A549 (cell line): ENCODE measurements around the gene SCAMP1. TPM values are rescaled to one million over a fixed set of nuclear protein-coding genes. Genes with fewer than 3 reads are reported as not detected.

ENCODE experiments used
- ATAC-seq, 2 experiments: fragments of 200-7000 bp in 1 of 2; fragments of >200 bp in 1 of 2; cut with Nextera tagmentation in 1 of 2; cut with Tn5 transposase in 1 of 2; 3 replicates each; pipeline versions ENCODE4 v1.8.0 to v1.9.1; 2018 to 2020; ENCODE audit warnings: mild to moderate bottlenecking in 1 of 2, moderate library complexity in 1 of 2
- CTCF ChIA-PET: fragments of 300-600 bp; sonication (Branson Sonifier 250); formaldehyde crosslinking; extraction: SDS; loops from one replicate; lab custom pipeline; 2021; ENCODE audit warnings: antibody characterized with exemption, inconsistent platforms; lab: Yijun Ruan, JAX
- POLR2A ChIA-PET: fragments of 350-600 bp; formaldehyde crosslinking; extraction: SDS; loops from one replicate; lab custom pipeline; 2021; ENCODE audit warnings: antibody characterized with exemption, inconsistent platforms; lab: Yijun Ruan, JAX
- DNase-seq, 2 experiments: peaks; one replicate each; pipeline versions ENCODE4 v3.0.0 to v3.0.0-alpha.2; 2011 to 2016; ENCODE audit warnings: low read depth in 1 of 2, low spot score in 1 of 2
- FAIRE-seq: peaks from 2 replicates; lab custom pipeline; 2011; peaks lifted over from hg19 to GRCh38; lab: Jason Lieb, UNC
- H3K27ac ChIP-seq, 2 experiments: fragments of >200 bp; sonication (Bioruptor Twin); formaldehyde crosslinking; 3 replicates each; pipeline ENCODE4 v1.5.1; 2016 to 2017
- H3K4me1 ChIP-seq: fragments of >200 bp; sonication (Bioruptor Twin); formaldehyde crosslinking; 3 replicates; pipeline ENCODE4 v1.6.1; 2016
- H3K4me2 ChIP-seq: fragments of >200 bp; sonication (Bioruptor Twin); formaldehyde crosslinking; 3 replicates; pipeline ENCODE4 v1.6.1; 2016
- H3K4me3 ChIP-seq: fragments of >200 bp; sonication (Bioruptor Twin); formaldehyde crosslinking; 3 replicates; pipeline ENCODE4 v1.5.1; 2016
- H3K9me3 ChIP-seq: fragments of >200 bp; sonication (Bioruptor Twin); formaldehyde crosslinking; 3 replicates; pipeline ENCODE4 v1.6.1; 2016
- CBX2 ChIP-seq: fragments of 200-600 bp; sonication (generic); IDR thresholded peaks from 2 replicates; pipeline ENCODE4 v1.6.1; 2016; ENCODE audit warnings: low read depth, mild to moderate bottlenecking, borderline replicate concordance
- CHD2 ChIP-seq: fragments of 150-350 bp; IDR thresholded peaks from 2 replicates; pipeline ENCODE4 v1.6.1; 2014; ENCODE audit warnings: low read length; ENCODE audit not compliant: partially characterized antibody
- EHF ChIP-seq: fragments of 250-450 bp; sonication (Bioruptor Pico); IDR thresholded peaks from 2 replicates; pipeline ENCODE4 v1.5.0; 2020; ENCODE audit warnings: mild to moderate bottlenecking
- ELK1 ChIP-seq: fragments of 150-350 bp; IDR thresholded peaks from 2 replicates; pipeline ENCODE4 v1.6.1; 2014; ENCODE audit warnings: low read depth, mild to moderate bottlenecking, low read length
- ESRRA ChIP-seq: fragments of 150-350 bp; IDR thresholded peaks from 2 replicates; pipeline ENCODE4 v1.6.1; 2014; ENCODE audit warnings: mild to moderate bottlenecking, low read length, borderline replicate concordance
- FOSB ChIP-seq: fragments of 250-450 bp; sonication (Bioruptor Pico); IDR thresholded peaks from 2 replicates; pipeline ENCODE4 v1.5.0; 2020; ENCODE audit warnings: mild to moderate bottlenecking, moderate library complexity
- FOSL2 ChIP-seq, 2 experiments: fragments of 450-650 bp in 1 of 2; fragments of >200 bp in 1 of 2; sonication (Bioruptor Twin) in 1 of 2; formaldehyde crosslinking; IDR thresholded peaks; 2 replicates each; pipeline versions ENCODE4 v1.5.0 to v1.6.1; 2016 to 2020; ENCODE audit warnings: mild to moderate bottlenecking in 1 of 2, moderate library complexity in 1 of 2
- FOXS1 ChIP-seq: fragments of 250-450 bp; sonication (Bioruptor Pico); IDR thresholded peaks from 2 replicates; pipeline ENCODE4 v1.5.0; 2020; ENCODE audit warnings: mild to moderate bottlenecking, moderate library complexity
- HDAC2 ChIP-seq: fragments of 200-600 bp; sonication (generic); IDR thresholded peaks from 2 replicates; pipeline ENCODE4 v1.6.1; 2016
- HEYL ChIP-seq: fragments of 250-450 bp; sonication (Bioruptor Pico); IDR thresholded peaks from 2 replicates; pipeline ENCODE4 v1.8.0; 2021; ENCODE audit warnings: mild to moderate bottlenecking, moderate library complexity
- HOXB5 ChIP-seq: fragments of 250-450 bp; sonication (Bioruptor Pico); IDR thresholded peaks from 2 replicates; pipeline ENCODE4 v1.5.0; 2020; ENCODE audit warnings: mild to moderate bottlenecking, moderate library complexity
- JUNB ChIP-seq: fragments of >200 bp; sonication (Bioruptor Twin); formaldehyde crosslinking; IDR thresholded peaks from 2 replicates; pipeline ENCODE4 v1.6.1; 2016
- KDM5A ChIP-seq: fragments of 200-600 bp; sonication (generic); IDR thresholded peaks from 2 replicates; pipeline ENCODE4 v1.6.1; 2016; ENCODE audit warnings: antibody characterized with exemption, mild to moderate bottlenecking
- MAFK ChIP-seq: fragments of 450-650 bp; IDR thresholded peaks from 2 replicates; pipeline ENCODE4 v1.6.1; 2014; ENCODE audit not compliant: partially characterized antibody
- MYC ChIP-seq: IDR thresholded peaks from 2 replicates; pipeline ENCODE4 v1.6.1; 2012; ENCODE audit warnings: mild to moderate bottlenecking, inconsistent platforms, low read length, improper control_type of control experiment, borderline replicate concordance
- NR3C1 ChIP-seq: fragments of >200 bp; sonication (Bioruptor Twin); formaldehyde crosslinking; IDR thresholded peaks from 3 replicates; pipeline ENCODE4 v1.6.1; 2017
- PHF8 ChIP-seq: fragments of 200-600 bp; sonication (generic); IDR thresholded peaks from 2 replicates; pipeline ENCODE4 v1.6.1; 2016; ENCODE audit warnings: low read depth, mild to moderate bottlenecking, antibody characterized with exemption, moderate library complexity, borderline replicate concordance
- POLR2A ChIP-seq: IDR thresholded peaks from 2 replicates; pipeline ENCODE4 v1.6.1; 2012; ENCODE audit warnings: mild to moderate bottlenecking, low read length
- RAD21 ChIP-seq, 2 experiments: fragments of >200 bp in 1 of 2; sonication (Bioruptor Twin) in 1 of 2; formaldehyde crosslinking in 1 of 2; IDR thresholded peaks in 1 of 2; conservative IDR thresholded peaks in 1 of 2; 2 replicates in 1 of 2; 3 replicates in 1 of 2; pipeline ENCODE4 v1.6.1; 2012 to 2018; ENCODE audit warnings: inconsistent platforms in 1 of 2
- RARB ChIP-seq: fragments of 250-450 bp; sonication (Bioruptor Pico); IDR thresholded peaks from 2 replicates; pipeline ENCODE4 v1.8.0; 2021; ENCODE audit warnings: mild to moderate bottlenecking, moderate library complexity
- RCOR1 ChIP-seq: fragments of 150-350 bp; IDR thresholded peaks from 2 replicates; pipeline ENCODE4 v1.6.1; 2014; ENCODE audit warnings: antibody characterized with exemption, low read length, low read depth
- REST ChIP-seq: fragments of 200-600 bp; sonication (generic); IDR thresholded peaks from 2 replicates; pipeline ENCODE4 v1.6.1; 2016; ENCODE audit warnings: antibody characterized with exemption, mild to moderate bottlenecking, moderate library complexity
- RNF2 ChIP-seq: fragments of 200-600 bp; sonication (generic); IDR thresholded peaks from 2 replicates; pipeline ENCODE4 v1.6.1; 2016; ENCODE audit warnings: low read depth, mild to moderate bottlenecking, antibody characterized with exemption, moderate library complexity, borderline replicate concordance
- SREBF2 ChIP-seq: fragments of 450-650 bp; IDR thresholded peaks from 2 replicates; pipeline ENCODE4 v1.6.1; 2014; ENCODE audit warnings: mild to moderate bottlenecking, moderate library complexity
- TP53 ChIP-seq: fragments of 250-450 bp; sonication (Bioruptor Pico); IDR thresholded peaks from 2 replicates; pipeline ENCODE4 v1.5.0; 2021; ENCODE audit warnings: mild to moderate bottlenecking, moderate library complexity
- ZC3H11A ChIP-seq: fragments of 450-650 bp; IDR thresholded peaks from 2 replicates; pipeline ENCODE4 v1.6.1; 2014; ENCODE audit warnings: antibody characterized with exemption, mild to moderate bottlenecking
- ZFP36 ChIP-seq: fragments of 450-650 bp; IDR thresholded peaks from 2 replicates; pipeline ENCODE4 v1.6.1; 2014; ENCODE audit warnings: borderline replicate concordance; ENCODE audit not compliant: partially characterized antibody
- WGBS: methylation state at CpG from one replicate; pipeline ENCODE4 v1.1.6; 2017; ENCODE audit errors: missing lambda C conversion rate; 5-methylcytosine and 5-hydroxymethylcytosine counted together
- polyA plus RNA-seq, 4 experiments: library from polyadenylated mRNA; depleted of rRNA in 3 of 4; stranded (reverse); fragments of >200 nt; fragmentation: RNase III in 1 of 4; extraction: RNeasy Plus Mini Kit Qiagen cat#74134 plus additional on column Dnase treatment in 1 of 4; gene quantifications; 2 replicates in 3 of 4; 3 replicates in 1 of 4; pipeline ENCODE4 v1.2.3, GENCODE V29; 2011 to 2017
- TF ChIP-seq, protein P1 (sequence below): IDR thresholded peaks from 2 replicates; pipeline ENCODE4 v1.6.1; 2012
- TF ChIP-seq, protein P2 (sequence below): fragments of >200 bp; sonication (Bioruptor Twin); formaldehyde crosslinking; IDR thresholded peaks from 3 replicates; pipeline ENCODE4 v1.6.1; 2016

The SCAMP1 gene
- polyA plus RNA-seq, 2 of the 4 experiments (the other 2 are of a cell fraction) = 23.8 to 42.2 TPM

GRCh38 chr5:78430866-78431265 is 70.4 kb downstream of the SCAMP1 start (continued):
- TF ChIP-seq ELK1 = no peak
- no peak for TF ChIP-seq RAD21 (conservative IDR thresholded peaks at IDR 0.05 in 1 of 2, IDR thresholded peaks at IDR 0.05 in 1 of 2)
- TF ChIP-seq FOSB (CRISPR knock-in tag) = no peak

- FAIRE-seq (no peak), ATAC-seq (no peak), DNase-seq (no peak)
- no peak overlapping the region for H3K27ac ChIP-seq
- ChIA-PET POLR2A (no interaction called here), CTCF (interaction anchor here (0.6 to 0.7 kb wide), 2 partner anchors 9 to 34 kb away, joined by 3 read pairs; no protein-coding TSS in a partner anchor)
- no peak overlapping the region for H3K4me2 ChIP-seq
- no peaks in the 10 kb centered on the region for H3K4me1 ChIP-seq
- TF ChIP-seq RNF2 (no peak), JUNB (no peak), ZC3H11A (no peak), CHD2 (no peak), HEYL (CRISPR knock-in tag) (no peak), SREBF2 (no peak), MAFK (no peak), ZFP36 (no peak), FOXS1 (CRISPR knock-in tag) (no peak), POLR2A (no peak), REST (no peak), CBX2 (no peak), FOSB (CRISPR knock-in tag) (no peak), KDM5A (no peak), RARB (CRISPR knock-in tag) (no peak), MYC (no peak)
- TF ChIP-seq, protein P1, sequence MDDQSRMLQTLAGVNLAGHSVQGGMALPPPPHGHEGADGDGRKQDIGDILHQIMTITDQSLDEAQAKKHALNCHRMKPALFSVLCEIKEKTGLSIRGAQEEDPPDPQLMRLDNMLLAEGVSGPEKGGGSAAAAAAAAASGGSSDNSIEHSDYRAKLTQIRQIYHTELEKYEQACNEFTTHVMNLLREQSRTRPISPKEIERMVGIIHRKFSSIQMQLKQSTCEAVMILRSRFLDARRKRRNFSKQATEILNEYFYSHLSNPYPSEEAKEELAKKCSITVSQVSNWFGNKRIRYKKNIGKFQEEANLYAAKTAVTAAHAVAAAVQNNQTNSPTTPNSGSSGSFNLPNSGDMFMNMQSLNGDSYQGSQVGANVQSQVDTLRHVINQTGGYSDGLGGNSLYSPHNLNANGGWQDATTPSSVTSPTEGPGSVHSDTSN = no peak
- H3K4me3 ChIP-seq = no peak overlapping the region
- H3K9me3 ChIP-seq = no peaks in the 10 kb centered on the region
Measured at GRCh38 chr5:78433972-78434371, 73.6 kb downstream of the SCAMP1 start.

DNA sequence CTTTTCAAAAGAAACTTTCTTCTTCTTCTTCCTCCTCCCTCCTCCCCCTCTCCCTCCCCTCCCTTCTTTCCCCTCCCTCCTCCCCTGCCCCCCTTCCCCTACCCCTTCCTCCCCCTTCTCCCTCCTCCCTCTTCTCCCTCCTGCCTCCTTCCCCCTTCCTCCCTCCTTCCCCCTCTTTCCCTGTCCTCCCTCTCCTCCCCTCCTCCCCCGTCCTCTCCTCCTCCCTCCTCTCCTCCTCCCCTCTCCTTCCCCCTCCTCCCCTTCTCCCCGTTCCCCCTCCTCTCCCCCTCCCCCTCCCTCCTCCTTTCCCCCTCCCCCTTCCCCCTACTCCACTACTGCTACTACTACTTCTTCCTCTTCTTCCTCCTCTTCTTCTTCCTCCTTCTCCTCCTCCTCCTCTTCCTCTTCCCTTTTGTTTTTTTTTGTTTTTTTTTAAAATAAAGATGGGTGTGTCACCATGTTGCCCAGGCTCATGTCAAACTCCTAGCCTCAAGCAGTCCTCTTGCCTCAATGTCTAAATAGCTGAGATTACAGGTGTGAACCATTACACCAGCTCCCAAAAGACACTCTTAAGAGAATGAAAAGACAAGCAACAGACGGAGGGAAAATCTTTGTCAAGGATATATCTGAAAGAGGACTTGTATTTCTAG is 87.5 kb downstream of the SCAMP1 start:
- DNase-seq (no peak), ATAC-seq (no peak), FAIRE-seq (no peak)
- TF ChIP-seq, protein P2, sequence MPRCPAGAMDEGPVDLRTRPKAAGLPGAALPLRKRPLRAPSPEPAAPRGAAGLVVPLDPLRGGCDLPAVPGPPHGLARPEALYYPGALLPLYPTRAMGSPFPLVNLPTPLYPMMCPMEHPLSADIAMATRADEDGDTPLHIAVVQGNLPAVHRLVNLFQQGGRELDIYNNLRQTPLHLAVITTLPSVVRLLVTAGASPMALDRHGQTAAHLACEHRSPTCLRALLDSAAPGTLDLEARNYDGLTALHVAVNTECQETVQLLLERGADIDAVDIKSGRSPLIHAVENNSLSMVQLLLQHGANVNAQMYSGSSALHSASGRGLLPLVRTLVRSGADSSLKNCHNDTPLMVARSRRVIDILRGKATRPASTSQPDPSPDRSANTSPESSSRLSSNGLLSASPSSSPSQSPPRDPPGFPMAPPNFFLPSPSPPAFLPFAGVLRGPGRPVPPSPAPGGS = no peak
- TF ChIP-seq ZC3H11A = no peak
- TF ChIP-seq TP53 (CRISPR knock-in tag) = no peak
- no peak for TF ChIP-seq HOXB5
- TF ChIP-seq PHF8 = no peak
- no peak for TF ChIP-seq HDAC2
- TF ChIP-seq EHF (CRISPR knock-in tag) = no peak
- TF ChIP-seq ESRRA = no peak
- TF ChIP-seq NR3C1 = no peak
- no peak for TF ChIP-seq CBX2
- no peak for TF ChIP-seq RCOR1
- no peak for TF ChIP-seq FOSL2 (IDR thresholded peaks at IDR 0.05)
- TF ChIP-seq FOSL2 (CRISPR knock-in tag; IDR thresholded peaks at IDR 0.05) = no peak
- no peak for TF ChIP-seq ZFP36
- 91% methylated on average over 1 of the region's 3 CpGs for WGBS
- ChIA-PET POLR2A (no interaction called here), CTCF (no interaction called here)
- no peak overlapping the region for H3K4me2 ChIP-seq
- H3K27ac ChIP-seq = no peak overlapping the region
- H3K4me1 ChIP-seq = no peaks in the 10 kb centered on the region
- no peaks in the 10 kb centered on the region for H3K9me3 ChIP-seq
- H3K4me3 ChIP-seq = no peak overlapping the region
